ENCODE measurements around the gene CLDN17.

CLDN17 gene

GRCh38 chr21:30153697-30154340 is 12.8 kb downstream of the CLDN17 start:
- H3K9me3 Mint-ChIP-seq, result peaks cover 5% of the 10 kb centered on the region
- no peak overlapping the region for H3K27ac Mint-ChIP-seq
- H3K4me3 Mint-ChIP-seq, result no peak overlapping the region
- H3K4me1 Mint-ChIP-seq (ENCODE audit: low read depth), result no peaks in the 10 kb centered on the region
- H3K27me3 Mint-ChIP-seq (ENCODE audit: low read depth), result no peaks in the 10 kb centered on the region
- H3K36me3 Mint-ChIP-seq (ENCODE audit: low read depth), result no peaks in the 10 kb centered on the region

- Mint-ChIP-seq H3K4me3 (no peak overlapping the region), H3K27ac (no peak overlapping the region), H3K27me3 (ENCODE audit: low read depth) (no peaks in the 10 kb centered on the region), H3K9me3 (peaks cover 5% of the 10 kb centered on the region), H3K4me1 (ENCODE audit: low read depth) (no peaks in the 10 kb centered on the region), H3K36me3 (ENCODE audit: low read depth) (no peaks in the 10 kb centered on the region)
Observed at GRCh38 chr21:30152792-30153191, 13.8 kb downstream of the CLDN17 start.

GRCh38 chr21:30148906-30149305 is 17.7 kb downstream of the CLDN17 start:
- Mint-ChIP-seq H3K9me3 (no peaks in the 10 kb centered on the region), H3K4me3 (no peak overlapping the region), H3K27ac (no peak overlapping the region), H3K36me3 (ENCODE audit: low read depth) (no peaks in the 10 kb centered on the region), H3K27me3 (ENCODE audit: low read depth) (no peaks in the 10 kb centered on the region), H3K4me1 (ENCODE audit: low read depth) (no peaks in the 10 kb centered on the region)

GRCh38 chr21:30146558-30147282 is 19.9 kb downstream of the CLDN17 start:
- no peaks in the 10 kb centered on the region for H3K4me1 Mint-ChIP-seq (ENCODE audit: low read depth)
- no peak overlapping the region for H3K4me3 Mint-ChIP-seq
- no peaks in the 10 kb centered on the region for H3K9me3 Mint-ChIP-seq
- no peak overlapping the region for H3K27ac Mint-ChIP-seq
- no peaks in the 10 kb centered on the region for H3K27me3 Mint-ChIP-seq (ENCODE audit: low read depth)
- no peaks in the 10 kb centered on the region for H3K36me3 Mint-ChIP-seq (ENCODE audit: low read depth)

GRCh38 chr21:30138483-30138882 is 28.1 kb downstream of the CLDN17 start:
- Mint-ChIP-seq H3K4me3 (no peak overlapping the region), H3K9me3 (peaks cover 6% of the 10 kb centered on the region), H3K27ac (no peak overlapping the region), H3K36me3 (ENCODE audit: low read depth) (no peaks in the 10 kb centered on the region), H3K27me3 (ENCODE audit: low read depth) (no peaks in the 10 kb centered on the region), H3K4me1 (ENCODE audit: low read depth) (no peaks in the 10 kb centered on the region)

GRCh38 chr21:30129246-30129645 is 37.4 kb downstream of the CLDN17 start:
- Mint-ChIP-seq H3K9me3 (no peaks in the 10 kb centered on the region), H3K27me3 (ENCODE audit: low read depth) (no peaks in the 10 kb centered on the region), H3K4me3 (no peak overlapping the region), H3K36me3 (ENCODE audit: low read depth) (no peaks in the 10 kb centered on the region), H3K4me1 (ENCODE audit: low read depth) (no peaks in the 10 kb centered on the region), H3K27ac (no peak overlapping the region)

GRCh38 chr21:30126576-30126975 is 40.0 kb downstream of the CLDN17 start:
- no peaks in the 10 kb centered on the region for H3K36me3 Mint-ChIP-seq (ENCODE audit: low read depth)
- no peak overlapping the region for H3K4me3 Mint-ChIP-seq
- H3K27me3 Mint-ChIP-seq (ENCODE audit: low read depth), result no peaks in the 10 kb centered on the region
- no peaks in the 10 kb centered on the region for H3K4me1 Mint-ChIP-seq (ENCODE audit: low read depth)
- no peaks in the 10 kb centered on the region for H3K9me3 Mint-ChIP-seq
- H3K27ac Mint-ChIP-seq, result no peak overlapping the region

- Mint-ChIP-seq H3K36me3 (ENCODE audit: low read depth) (no peaks in the 10 kb centered on the region), H3K27ac (no peak overlapping the region), H3K4me1 (ENCODE audit: low read depth) (no peaks in the 10 kb centered on the region), H3K27me3 (ENCODE audit: low read depth) (no peaks in the 10 kb centered on the region), H3K4me3 (no peak overlapping the region), H3K9me3 (no peaks in the 10 kb centered on the region)
Observed at GRCh38 chr21:30117631-30118030, 49.0 kb downstream of the CLDN17 start.

- Mint-ChIP-seq H3K4me3 (no peak overlapping the region), H3K36me3 (ENCODE audit: low read depth) (no peaks in the 10 kb centered on the region), H3K9me3 (no peaks in the 10 kb centered on the region), H3K27me3 (ENCODE audit: low read depth) (no peaks in the 10 kb centered on the region), H3K27ac (no peak overlapping the region), H3K4me1 (ENCODE audit: low read depth) (no peaks in the 10 kb centered on the region)
Observed at GRCh38 chr21:30116479-30116878, 50.1 kb downstream of the CLDN17 start.
